ENCODE data around the gene FBXO15. TPM values are rescaled to one million over a fixed set of nuclear protein-coding genes. Genes with fewer than 3 reads are reported as not detected.

Gene FBXO15
- total RNA-seq, 1 experiment from 2014 or later = not detected

DNA sequence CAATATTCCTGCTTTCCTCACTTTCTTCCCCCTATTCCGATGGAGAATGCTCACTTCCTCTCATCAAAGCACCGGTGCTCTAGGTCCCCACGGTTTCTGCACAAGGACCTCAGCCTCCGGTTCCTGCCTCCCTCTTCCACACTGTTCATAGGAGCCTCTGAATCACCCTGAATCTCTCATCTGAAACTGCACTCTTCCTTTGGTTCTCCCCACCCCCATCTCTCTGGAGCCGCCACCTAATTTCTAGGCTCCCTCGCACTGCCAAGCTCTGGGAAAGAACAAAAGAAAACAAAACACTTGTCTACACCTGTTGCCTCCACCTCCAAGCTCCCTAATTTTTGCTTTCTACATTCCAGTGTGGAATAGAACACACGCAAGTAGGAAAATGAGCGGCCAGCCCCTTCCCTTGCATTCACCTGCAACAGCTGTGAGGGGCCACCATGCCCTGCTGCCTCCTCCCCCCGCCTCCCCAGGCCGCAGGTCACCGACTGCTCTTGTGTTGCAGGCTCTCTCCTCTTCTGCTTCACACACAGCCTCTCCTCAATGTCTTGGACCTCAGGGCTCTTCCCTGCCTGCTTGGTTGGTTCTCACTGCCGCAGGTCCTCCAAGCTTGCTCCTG lies 9.6 kb downstream of the FBXO15 start:
- Histone ChIP-seq H3K27me3 (no peaks in the 10 kb centered on the region), H3K4me3 (no peak overlapping the region), H3K36me3 (no peaks in the 10 kb centered on the region), H3K9me3 (no peaks in the 10 kb centered on the region)
- no peak for DNase-seq

DNA sequence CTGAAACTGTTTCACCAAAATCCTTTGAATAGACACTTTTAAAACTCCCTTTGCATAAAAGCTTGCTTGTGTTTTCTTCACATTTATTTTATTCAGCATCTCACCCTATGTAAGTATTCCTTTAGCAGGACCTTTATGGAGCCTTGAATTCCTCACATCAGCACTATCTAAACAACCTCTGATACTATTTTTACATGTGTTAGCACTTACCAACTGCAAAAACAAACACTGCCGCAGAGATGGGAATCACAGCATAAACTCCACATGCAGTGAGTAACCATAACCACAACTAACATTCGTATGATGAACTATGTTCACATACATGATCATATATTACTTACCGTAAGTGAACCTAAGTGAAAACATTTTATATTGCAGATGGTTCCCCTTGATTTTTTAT lies 15.4 kb downstream of the FBXO15 start:
- Histone ChIP-seq H3K27me3 (no peaks in the 10 kb centered on the region), H3K36me3 (no peaks in the 10 kb centered on the region), H3K4me3 (no peak overlapping the region), H3K9me3 (no peaks in the 10 kb centered on the region)
- no peak for DNase-seq

DNA sequence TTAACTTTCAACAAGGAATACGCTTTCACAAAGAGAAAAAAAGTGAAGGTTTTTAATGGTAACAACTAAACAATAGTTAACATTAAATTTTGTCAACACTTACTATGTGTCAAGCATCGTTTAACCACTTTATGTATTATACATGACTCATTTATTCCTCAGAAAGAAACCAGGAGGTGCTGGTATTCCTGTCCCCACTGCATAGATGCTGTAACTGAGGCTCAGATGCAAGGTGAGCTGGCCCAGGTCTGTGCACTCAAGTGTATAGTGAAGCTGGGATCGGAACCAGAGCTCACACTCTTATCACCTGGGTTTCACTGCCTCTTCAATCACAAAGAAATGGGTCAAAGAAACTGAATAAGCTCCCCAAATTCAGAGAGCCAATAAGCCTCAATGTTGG lies 16.5 kb downstream of the FBXO15 start:
- Histone ChIP-seq H3K27me3 (no peaks in the 10 kb centered on the region), H3K9me3 (no peaks in the 10 kb centered on the region), H3K4me3 (no peak overlapping the region), H3K36me3 (no peaks in the 10 kb centered on the region)
- DNase-seq = no peak

DNA sequence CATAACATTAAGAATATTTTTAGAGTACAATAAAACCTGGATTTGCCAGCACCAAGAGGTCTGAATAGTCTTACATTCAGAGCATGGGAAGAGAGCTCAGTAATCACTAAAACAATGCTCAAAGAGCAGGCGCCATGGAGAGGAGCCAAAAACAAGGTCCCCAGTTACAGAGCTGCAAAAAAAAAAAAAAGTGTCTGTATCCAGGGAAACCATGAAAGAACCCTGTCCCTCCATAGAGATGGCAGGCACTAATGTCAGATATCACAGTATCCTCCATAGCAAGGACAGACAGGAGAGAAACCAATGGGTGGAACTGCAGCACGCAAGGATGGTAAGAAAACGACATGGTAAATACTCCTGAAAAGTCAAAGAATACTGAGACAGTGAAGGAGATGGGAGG lies 19.5 kb downstream of the FBXO15 start:
- H3K9me3 ChIP-seq = no peaks in the 10 kb centered on the region
- no peaks in the 10 kb centered on the region for H3K27me3 ChIP-seq
- H3K4me3 ChIP-seq = no peak overlapping the region
- no peak for DNase-seq
- no peaks in the 10 kb centered on the region for H3K36me3 ChIP-seq

DNA sequence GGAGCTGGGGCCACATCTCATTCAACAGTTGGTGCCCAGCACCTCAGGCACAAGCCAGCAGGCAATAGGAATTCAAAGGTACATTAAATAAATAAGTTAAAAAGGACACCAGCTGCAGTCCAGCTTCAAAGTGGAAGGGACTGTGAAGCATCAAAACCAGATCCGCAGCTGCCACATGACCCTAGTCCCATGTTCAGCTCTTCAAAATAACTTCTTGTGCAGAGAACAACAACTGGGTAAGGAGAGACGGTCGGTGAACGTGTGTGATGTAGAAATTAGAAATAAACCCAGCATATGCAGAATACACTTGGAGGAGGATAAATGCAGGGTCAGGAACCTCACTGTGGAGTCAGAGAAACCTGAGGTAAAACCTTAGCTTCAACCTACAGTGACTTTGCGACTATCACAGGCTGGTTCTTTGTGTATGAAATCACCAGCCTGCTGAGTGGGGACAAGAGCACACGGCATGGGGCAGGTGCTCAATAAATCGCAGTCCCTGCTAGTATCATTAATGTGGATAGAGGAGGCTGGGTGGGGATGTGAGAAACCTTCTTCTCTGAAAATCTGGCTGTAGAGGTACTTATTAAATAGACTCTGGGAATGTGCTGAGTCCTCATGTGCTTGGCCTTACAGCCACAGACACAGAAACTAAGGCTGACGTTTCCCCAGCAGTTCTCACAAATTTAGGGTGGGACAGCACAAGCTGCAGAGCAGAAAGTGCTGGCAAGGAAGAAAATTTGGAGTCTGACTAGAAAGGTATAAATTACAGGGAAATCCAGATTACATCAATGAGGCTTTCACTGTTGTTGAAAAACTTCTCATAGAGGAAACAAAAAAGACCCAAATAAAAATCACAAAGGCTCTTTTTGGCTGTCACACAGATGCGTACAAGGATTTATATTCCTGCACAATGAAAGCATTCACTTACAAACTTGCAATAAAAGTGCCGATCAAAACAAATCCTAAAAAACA lies 20.7 kb downstream of the FBXO15 start:
- DNase-seq = no peak
- no peaks in the 10 kb centered on the region for H3K9me3 ChIP-seq
- no peaks in the 10 kb centered on the region for H3K27me3 ChIP-seq
- no peaks in the 10 kb centered on the region for H3K36me3 ChIP-seq
- H3K4me3 ChIP-seq = no peak overlapping the region

DNA sequence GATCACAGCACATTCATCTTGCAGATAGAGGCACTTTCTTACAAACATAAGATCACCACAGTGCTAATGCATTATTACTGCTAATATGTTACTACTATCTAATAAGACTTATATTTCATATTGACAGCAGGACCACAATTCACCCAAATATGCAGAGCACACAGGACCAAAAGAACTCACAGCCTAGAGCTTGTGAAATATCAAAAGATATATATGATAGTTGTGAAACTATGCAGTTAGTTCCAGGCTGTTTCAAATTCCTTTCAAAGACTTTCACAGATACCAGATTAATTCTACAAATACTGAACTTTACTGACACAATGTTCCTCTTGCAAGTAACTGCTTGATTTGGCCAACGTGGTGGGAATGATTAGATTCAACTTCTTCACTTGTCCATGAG lies 23.0 kb downstream of the FBXO15 start:
- Histone ChIP-seq H3K27me3 (no peaks in the 10 kb centered on the region), H3K4me3 (no peak overlapping the region), H3K9me3 (no peaks in the 10 kb centered on the region), H3K36me3 (no peaks in the 10 kb centered on the region)
- DNase-seq = no peak

DNA sequence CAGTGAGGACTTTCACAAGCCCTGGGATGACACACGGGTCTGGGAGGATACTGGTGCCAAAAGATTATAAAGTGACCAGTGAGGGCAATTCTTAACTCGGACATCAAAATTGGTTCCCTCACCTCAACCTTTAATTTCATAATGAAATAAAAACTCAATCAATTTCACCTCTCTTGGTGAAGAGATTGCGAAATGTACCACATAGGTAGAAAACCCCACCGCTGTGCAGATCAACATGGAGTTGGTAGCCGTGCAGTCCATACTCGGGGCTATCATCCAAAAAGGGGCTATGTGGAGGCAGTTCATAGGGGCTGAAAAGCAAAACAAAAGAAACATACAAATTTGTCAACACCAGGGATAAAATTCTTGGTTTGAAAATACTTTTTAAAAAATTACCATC lies 24.4 kb downstream of the FBXO15 start:
- Histone ChIP-seq H3K9me3 (no peaks in the 10 kb centered on the region), H3K4me3 (no peak overlapping the region), H3K36me3 (no peaks in the 10 kb centered on the region), H3K27me3 (no peaks in the 10 kb centered on the region)
- no peak for DNase-seq

DNA sequence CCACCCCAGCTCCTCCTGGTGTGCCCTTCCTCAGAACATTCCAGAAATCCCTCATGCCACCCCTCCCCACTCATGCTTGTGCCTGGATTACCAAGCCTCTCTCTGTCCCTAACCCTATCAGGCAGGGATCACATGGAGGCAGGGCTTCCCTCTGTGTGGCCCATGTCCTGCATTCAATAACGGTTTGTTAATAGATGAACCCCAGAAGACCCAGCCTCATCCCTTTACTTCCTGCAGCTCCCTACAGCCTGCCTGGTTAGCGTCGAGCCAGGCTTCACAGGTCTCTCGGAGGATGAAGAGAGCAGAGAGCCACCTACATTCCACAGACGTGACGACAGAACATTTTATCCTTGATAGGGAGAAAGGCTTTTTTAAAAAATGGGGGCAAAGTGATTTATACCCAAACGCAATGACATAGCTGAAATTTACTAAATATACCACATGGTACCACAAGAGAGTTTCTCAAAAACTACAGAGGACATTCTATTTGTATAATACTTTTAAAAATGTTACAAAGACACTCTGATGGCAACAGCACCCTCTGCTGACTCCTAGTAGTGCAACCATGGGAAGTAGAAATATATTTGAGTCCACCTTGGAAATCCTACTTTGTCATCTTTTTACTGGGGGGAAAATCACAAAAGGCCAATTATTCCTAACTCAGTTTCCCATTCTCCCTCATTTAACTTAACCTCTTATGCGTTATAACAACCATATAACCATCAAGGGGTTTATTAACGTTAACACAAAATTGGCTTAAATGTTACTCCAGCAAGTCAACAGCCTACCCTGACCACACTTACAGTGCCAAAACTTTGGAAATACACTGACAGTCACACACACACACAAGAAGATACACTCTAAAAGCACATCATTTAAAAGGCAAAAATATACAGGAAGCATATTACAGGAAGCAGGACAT lies 30.7 kb downstream of the FBXO15 start:
- peak; percentile 11 for DNase-seq
- peaks cover 8% of the 10 kb centered on the region; the same call in 1 of the 2 replicates for H3K9me3 ChIP-seq
- no peak overlapping the region for H3K4me3 ChIP-seq
- no peaks in the 10 kb centered on the region for H3K27me3 ChIP-seq
- H3K36me3 ChIP-seq = no peaks in the 10 kb centered on the region

DNA sequence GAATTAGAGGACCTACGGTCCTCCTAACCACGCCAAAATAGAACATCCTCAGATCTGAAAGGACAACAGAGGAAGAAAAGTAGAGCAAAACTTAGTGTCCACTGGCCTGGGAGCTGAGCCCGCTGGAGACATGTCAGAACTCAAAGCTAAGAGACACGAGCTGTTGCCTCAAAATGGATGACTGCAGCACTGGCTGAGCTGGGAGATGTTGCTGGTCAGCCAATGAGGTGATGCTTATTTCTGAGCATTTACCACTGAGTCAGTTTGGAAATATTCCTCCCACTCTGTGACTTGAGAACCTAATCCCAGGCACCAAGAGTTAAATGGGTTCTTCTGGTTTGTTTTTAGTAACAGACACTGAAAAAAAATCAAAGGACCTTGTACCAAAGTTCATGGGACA lies 32.6 kb downstream of the FBXO15 start:
- H3K36me3 ChIP-seq = no peaks in the 10 kb centered on the region
- peaks cover 8% of the 10 kb centered on the region; the same call in 1 of the 2 replicates for H3K9me3 ChIP-seq
- no peak overlapping the region for H3K4me3 ChIP-seq
- peak; percentile 47 for DNase-seq
- H3K27me3 ChIP-seq = no peaks in the 10 kb centered on the region

- no peaks in the 10 kb centered on the region for H3K27me3 ChIP-seq
- DNase-seq = no peak
- H3K36me3 ChIP-seq = no peaks in the 10 kb centered on the region
- H3K4me3 ChIP-seq = no peak overlapping the region
- peaks cover 8% of the 10 kb centered on the region; the same call in 1 of the 2 replicates for H3K9me3 ChIP-seq
Measured at GRCh38 chr18:74114116-74114515, 33.5 kb downstream of the FBXO15 start.

DNA sequence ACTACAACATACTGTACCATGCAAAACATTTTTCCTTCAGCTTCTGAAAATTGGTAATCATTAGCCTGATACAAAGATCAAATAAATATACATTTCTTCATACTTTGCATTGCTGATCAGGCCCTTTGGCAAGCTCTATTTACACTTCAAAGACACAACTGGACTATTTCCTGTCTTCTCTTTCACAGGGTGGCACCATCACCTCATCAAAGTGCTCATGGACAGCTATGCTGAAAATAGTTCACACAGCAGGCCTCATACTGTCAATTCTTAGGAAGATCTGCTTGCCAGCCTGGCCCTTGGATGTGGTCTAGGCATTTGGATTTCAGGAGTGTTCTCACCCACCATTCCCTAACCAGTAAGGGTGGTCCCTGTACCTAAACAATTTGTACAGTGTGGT lies 33.9 kb downstream of the FBXO15 start:
- DNase-seq = no peak

DNA sequence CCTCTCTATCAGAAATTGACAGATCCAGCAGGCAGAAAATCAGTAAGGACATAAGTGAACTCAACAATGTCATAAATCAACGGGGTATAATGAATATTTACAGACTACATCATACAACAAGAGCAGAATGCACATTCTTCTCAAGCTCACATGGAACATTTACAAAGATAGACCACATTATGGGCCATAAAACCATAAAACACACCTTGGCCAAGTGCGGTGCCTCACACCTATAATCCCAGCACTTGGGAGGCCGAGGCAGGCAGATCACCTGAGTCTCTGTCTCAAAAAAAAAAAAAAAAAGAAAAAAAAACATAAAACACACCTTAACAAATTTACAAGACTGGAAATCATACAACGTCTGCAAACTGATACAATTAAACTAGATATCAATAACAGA lies 36.7 kb downstream of the FBXO15 start:
- DNase-seq = no peak
- Histone ChIP-seq H3K9me3 (peaks cover 8% of the 10 kb centered on the region; the same call in 1 of the 2 replicates), H3K27me3 (no peaks in the 10 kb centered on the region), H3K36me3 (no peaks in the 10 kb centered on the region), H3K4me3 (no peak overlapping the region)

More for the DNA sequence above, 33.9 kb downstream of the FBXO15 start:
- peaks cover 8% of the 10 kb centered on the region; the same call in 1 of the 2 replicates for H3K9me3 ChIP-seq
- H3K4me3 ChIP-seq = no peak overlapping the region
- H3K36me3 ChIP-seq = no peaks in the 10 kb centered on the region
- no peaks in the 10 kb centered on the region for H3K27me3 ChIP-seq

DNA sequence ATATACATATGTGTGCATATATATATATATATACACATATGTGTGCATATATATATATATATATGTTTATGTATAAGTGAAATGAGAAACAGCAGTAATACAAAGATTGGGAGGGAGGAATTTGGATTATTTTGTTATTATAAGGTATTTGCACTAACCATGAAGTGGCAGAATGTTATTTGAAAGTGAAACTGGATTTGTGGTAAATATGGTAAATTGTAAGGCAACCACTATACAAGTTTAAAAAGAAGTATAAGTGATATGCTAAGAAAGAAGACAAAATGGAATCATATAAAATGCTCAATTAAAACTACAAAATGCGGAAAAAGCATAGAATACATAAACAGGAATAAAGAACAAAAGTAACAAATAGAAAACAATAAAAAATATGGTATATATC lies 37.5 kb downstream of the FBXO15 start:
- no peak overlapping the region for H3K4me3 ChIP-seq

GRCh38 chr18:74108460-74108859 lies 39.2 kb downstream of the FBXO15 start:
- Histone ChIP-seq H3K9me3 (peaks cover 8% of the 10 kb centered on the region; the same call in 1 of the 2 replicates), H3K27me3 (no peaks in the 10 kb centered on the region)
- DNase-seq = no peak

More for the DNA sequence above, 37.5 kb downstream of the FBXO15 start:
- no peak for DNase-seq
- H3K27me3 ChIP-seq = no peaks in the 10 kb centered on the region
- H3K36me3 ChIP-seq = no peaks in the 10 kb centered on the region
- H3K9me3 ChIP-seq = peaks cover 8% of the 10 kb centered on the region; the same call in 1 of the 2 replicates

GRCh38 chr18:74097803-74098202 lies 49.8 kb downstream of the FBXO15 start:
- no peaks in the 10 kb centered on the region for H3K27me3 ChIP-seq
- no peak overlapping the region for H3K4me3 ChIP-seq
- no peaks in the 10 kb centered on the region for H3K36me3 ChIP-seq
- no peak for DNase-seq
- peaks cover 2% of the 10 kb centered on the region; the same call in 1 of the 2 replicates for H3K9me3 ChIP-seq

More at GRCh38 chr18:74108460-74108859, 39.2 kb downstream of the FBXO15 start:
- H3K36me3 ChIP-seq = no peaks in the 10 kb centered on the region
- H3K4me3 ChIP-seq = no peak overlapping the region

DNA sequence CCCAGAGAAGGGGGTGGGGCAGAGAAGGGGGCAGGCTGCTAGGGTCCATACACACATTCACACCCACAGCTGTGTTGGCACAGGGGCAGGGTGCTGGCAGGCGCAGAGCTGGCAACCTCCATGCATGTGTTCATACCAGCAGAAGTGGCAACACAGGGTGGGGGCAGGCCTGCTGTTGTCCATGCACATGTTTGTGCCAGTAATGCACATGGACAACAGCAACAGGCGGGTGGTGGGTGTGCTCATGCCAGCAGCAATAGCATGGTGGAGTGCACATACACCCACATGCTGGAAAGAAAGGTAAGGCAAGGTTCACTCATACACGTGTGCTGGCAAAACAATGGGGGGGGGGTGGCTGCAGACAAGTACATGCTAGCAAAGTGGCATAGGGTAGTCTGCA lies 54.7 kb downstream of the FBXO15 start:
- 0 out of 2 replicates have a peak, but pooled peaks cover 2% of the 10 kb centered on the region for H3K9me3 ChIP-seq
- H3K27me3 ChIP-seq = no peaks in the 10 kb centered on the region
- H3K4me3 ChIP-seq = no peak overlapping the region
- H3K36me3 ChIP-seq = no peaks in the 10 kb centered on the region
- no peak for DNase-seq

All from MG63 (cell line).